ENCODE data around the gene SAMM50. TPM values are rescaled to one million over a fixed set of nuclear protein-coding genes. Genes with fewer than 3 reads are reported as not detected.

Gene SAMM50
- total RNA-seq (10 to 100 TPM; 33.3 to 34.7 TPM), polyA plus RNA-seq (10 to 100 TPM; 70.6 to 72.1 TPM)

- Histone ChIP-seq H3K4me1 (ENCODE audit: insufficient read depth, low read length) (peaks cover 25% of the 10 kb centered on the region), H3K36me3 (ENCODE audit: insufficient read depth, low read length) (no peaks in the 10 kb centered on the region), H3K4me3 (ENCODE audit: low read length in 2 of 2) (peak within 1 kb of the TSS; percentile 76 to 81), H3K27me3 (ENCODE audit: insufficient read depth, low read length) (no peaks in the 10 kb centered on the region), H3K9me3 (ENCODE audit: control insufficient read depth in 1 of 2, low read length in 2 of 2) (no peaks in the 10 kb centered on the region), H3K27ac (ENCODE audit: low read depth, low read length) (peak within 1 kb of the TSS; percentile 63)
- CTCF ChIA-PET (ENCODE audit: partially characterized antibody) = interaction anchor here (1.0 to 2.0 kb wide), 3 partner anchors 10 to 39 kb away, joined by 3 to 12 read pairs (median 6); no protein-coding TSS in a partner anchor
- H3K4me1 Mint-ChIP-seq = peaks cover 29 to 52% (median 37%) of the 10 kb centered on the region in 4 donors
- peaks cover 10 to 12% of the 10 kb centered on the region in 2 donors for H3K36me3 Mint-ChIP-seq
- H3K4me3 Mint-ChIP-seq = peak within 1 kb of the TSS; percentile 90 to 99 (median 98)
- H3K27me3 Mint-ChIP-seq = peaks cover 0 to 3% of the 10 kb centered on the region in 2 donors
- DNase-seq = peak; percentile 86 to 93 (median 89)
- no peaks in the 10 kb centered on the region for H3K9me3 Mint-ChIP-seq
- POLR2A ChIA-PET (ENCODE audit: partially characterized antibody) = interaction anchor here (0.6 to 2.0 kb wide), 11 partner anchors 9 to 713 kb away, joined by 3 to 11 read pairs (median 6); partner anchors contain the start of genes EFCAB6 and PNPLA3
- H3K27ac Mint-ChIP-seq = peak within 1 kb of the TSS; percentile 87 to 98 (median 95)
- intact Hi-C loops (cut with micrococcal nuclease) = loop anchor here (1.0 to 5.0 kb wide), 2 partner anchors 143 to 747 kb away; partner anchors contain the start of genes EFCAB6 and PRR5
Observed at GRCh38 chr22:43955040-43955882, at the start of gene SAMM50. Gene SAMM50, plus strand, starts transcription at chr22:43955442. Its CDS starts 136 bp downstream, at chr22:43955578.

GRCh38 chr22:43905681-43906080, 49.6 kb upstream of the SAMM50 start:
- DNase-seq = no peak
- Mint-ChIP-seq H3K4me3 (no peak overlapping the region), H3K27me3 (peaks cover 18 to 20% of the 10 kb centered on the region in 2 donors), H3K4me1 (no peaks in the 10 kb centered on the region), H3K27ac (no peak overlapping the region), H3K36me3 (no peaks in the 10 kb centered on the region), H3K9me3 (no peaks in the 10 kb centered on the region)
- intact Hi-C loops (cut with micrococcal nuclease) = no loop called here
- no peaks in the 10 kb centered on the region for H3K36me3 ChIP-seq (ENCODE audit: insufficient read depth, low read length)
- no peaks in the 10 kb centered on the region for H3K4me1 ChIP-seq (ENCODE audit: insufficient read depth, low read length)
- no peak overlapping the region for H3K4me3 ChIP-seq (ENCODE audit: low read length in 2 of 2)
- CTCF ChIA-PET (ENCODE audit: partially characterized antibody) = interaction anchor here (1.2 kb wide), 1 partner anchor 21 kb away, joined by 3 read pairs; no protein-coding TSS in a partner anchor
- no peaks in the 10 kb centered on the region for H3K9me3 ChIP-seq (ENCODE audit: control insufficient read depth in 1 of 2, low read length in 2 of 2)
- H3K27ac ChIP-seq (ENCODE audit: low read depth, low read length) = no peak overlapping the region
- POLR2A ChIA-PET (ENCODE audit: partially characterized antibody) = no interaction called here
- no peaks in the 10 kb centered on the region for H3K27me3 ChIP-seq (ENCODE audit: insufficient read depth, low read length)

GRCh38 chr22:43909708-43910107, 45.5 kb upstream of the SAMM50 start:
- no peaks in the 10 kb centered on the region for H3K27me3 ChIP-seq (ENCODE audit: insufficient read depth, low read length)
- no peak overlapping the region for H3K4me3 Mint-ChIP-seq
- ChIA-PET POLR2A (ENCODE audit: partially characterized antibody) (no interaction called here), CTCF (ENCODE audit: partially characterized antibody) (no interaction called here)
- H3K9me3 ChIP-seq (ENCODE audit: control insufficient read depth in 1 of 2, low read length in 2 of 2) = no peaks in the 10 kb centered on the region
- no peaks in the 10 kb centered on the region for H3K4me1 ChIP-seq (ENCODE audit: insufficient read depth, low read length)
- H3K27ac ChIP-seq (ENCODE audit: low read depth, low read length) = no peak overlapping the region
- peaks cover 15 to 17% of the 10 kb centered on the region in 2 donors for H3K27me3 Mint-ChIP-seq
- no peak overlapping the region for H3K4me3 ChIP-seq (ENCODE audit: low read length in 2 of 2)
- H3K4me1 Mint-ChIP-seq = no peaks in the 10 kb centered on the region
- DNase-seq = no peak
- no peaks in the 10 kb centered on the region for H3K9me3 Mint-ChIP-seq
- H3K36me3 ChIP-seq (ENCODE audit: insufficient read depth, low read length) = no peaks in the 10 kb centered on the region
- intact Hi-C loops (cut with micrococcal nuclease) = no loop called here
- H3K27ac Mint-ChIP-seq = no peak overlapping the region
- H3K36me3 Mint-ChIP-seq = no peaks in the 10 kb centered on the region

- Histone ChIP-seq H3K9me3 (ENCODE audit: control insufficient read depth in 1 of 2, low read length in 2 of 2) (no peaks in the 10 kb centered on the region), H3K4me1 (ENCODE audit: insufficient read depth, low read length) (no peaks in the 10 kb centered on the region), H3K36me3 (ENCODE audit: insufficient read depth, low read length) (no peaks in the 10 kb centered on the region), H3K27ac (ENCODE audit: low read depth, low read length) (no peak overlapping the region), H3K27me3 (ENCODE audit: insufficient read depth, low read length) (no peaks in the 10 kb centered on the region), H3K4me3 (ENCODE audit: low read length in 2 of 2) (no peak overlapping the region)
- Mint-ChIP-seq H3K36me3 (no peaks in the 10 kb centered on the region), H3K4me3 (no peak overlapping the region), H3K9me3 (no peaks in the 10 kb centered on the region), H3K27me3 (peaks cover 15 to 17% of the 10 kb centered on the region in 2 donors), H3K27ac (no peak overlapping the region), H3K4me1 (no peaks in the 10 kb centered on the region)
- intact Hi-C loops (cut with micrococcal nuclease) = no loop called here
- ChIA-PET POLR2A (ENCODE audit: partially characterized antibody) (no interaction called here), CTCF (ENCODE audit: partially characterized antibody) (no interaction called here)
- no peak for DNase-seq
Observed at GRCh38 chr22:43910178-43910695, 45.0 kb upstream of the SAMM50 start.

GRCh38 chr22:43911351-43911750, 43.9 kb upstream of the SAMM50 start:
- no peak overlapping the region for H3K4me3 Mint-ChIP-seq
- H3K27me3 Mint-ChIP-seq = peaks cover 15 to 17% of the 10 kb centered on the region in 2 donors
- no peaks in the 10 kb centered on the region for H3K36me3 Mint-ChIP-seq
- Histone ChIP-seq H3K36me3 (ENCODE audit: insufficient read depth, low read length) (no peaks in the 10 kb centered on the region), H3K4me3 (ENCODE audit: low read length in 2 of 2) (no peak overlapping the region), H3K4me1 (ENCODE audit: insufficient read depth, low read length) (no peaks in the 10 kb centered on the region), H3K9me3 (ENCODE audit: control insufficient read depth in 1 of 2, low read length in 2 of 2) (no peaks in the 10 kb centered on the region), H3K27ac (ENCODE audit: low read depth, low read length) (no peak overlapping the region), H3K27me3 (ENCODE audit: insufficient read depth, low read length) (no peaks in the 10 kb centered on the region)
- ChIA-PET CTCF (ENCODE audit: partially characterized antibody) (no interaction called here), POLR2A (ENCODE audit: partially characterized antibody) (no interaction called here)
- H3K9me3 Mint-ChIP-seq = peaks cover 0 to 2% (median 0%) of the 10 kb centered on the region in 8 donors
- H3K4me1 Mint-ChIP-seq = no peaks in the 10 kb centered on the region
- DNase-seq = no peak
- no peak overlapping the region for H3K27ac Mint-ChIP-seq
- intact Hi-C loops (cut with micrococcal nuclease) = no loop called here

GRCh38 chr22:43917521-43917920, 37.7 kb upstream of the SAMM50 start:
- Histone ChIP-seq H3K9me3 (ENCODE audit: control insufficient read depth in 1 of 2, low read length in 2 of 2) (no peaks in the 10 kb centered on the region), H3K36me3 (ENCODE audit: insufficient read depth, low read length) (no peaks in the 10 kb centered on the region), H3K27ac (ENCODE audit: low read depth, low read length) (no peak overlapping the region), H3K4me1 (ENCODE audit: insufficient read depth, low read length) (no peaks in the 10 kb centered on the region), H3K27me3 (ENCODE audit: insufficient read depth, low read length) (no peaks in the 10 kb centered on the region), H3K4me3 (ENCODE audit: low read length in 2 of 2) (no peak overlapping the region)
- ChIA-PET CTCF (ENCODE audit: partially characterized antibody) (no interaction called here), POLR2A (ENCODE audit: partially characterized antibody) (no interaction called here)
- H3K9me3 Mint-ChIP-seq = peaks cover 0 to 3% (median 0%) of the 10 kb centered on the region in 8 donors
- DNase-seq = no peak
- peaks cover 9 to 23% of the 10 kb centered on the region in 2 donors for H3K27me3 Mint-ChIP-seq
- H3K4me3 Mint-ChIP-seq = no peak overlapping the region
- no peak overlapping the region for H3K27ac Mint-ChIP-seq
- no peaks in the 10 kb centered on the region for H3K36me3 Mint-ChIP-seq
- intact Hi-C loops (cut with micrococcal nuclease) = no loop called here
- no peaks in the 10 kb centered on the region for H3K4me1 Mint-ChIP-seq

- POLR2A ChIA-PET (ENCODE audit: partially characterized antibody) = no interaction called here
Observed at GRCh38 chr22:43919106-43919973, 35.9 kb upstream of the SAMM50 start.

More at GRCh38 chr22:43919106-43919973, 35.9 kb upstream of the SAMM50 start:
- Histone ChIP-seq H3K4me1 (ENCODE audit: insufficient read depth, low read length) (no peaks in the 10 kb centered on the region), H3K27me3 (ENCODE audit: insufficient read depth, low read length) (no peaks in the 10 kb centered on the region), H3K9me3 (ENCODE audit: control insufficient read depth in 1 of 2, low read length in 2 of 2) (no peaks in the 10 kb centered on the region), H3K27ac (ENCODE audit: low read depth, low read length) (no peak overlapping the region), H3K36me3 (ENCODE audit: insufficient read depth, low read length) (no peaks in the 10 kb centered on the region), H3K4me3 (ENCODE audit: low read length in 2 of 2) (no peak overlapping the region)
- Mint-ChIP-seq H3K4me3 (no peak overlapping the region), H3K27ac (no peak overlapping the region), H3K4me1 (peaks cover 3 to 10% (median 5%) of the 10 kb centered on the region in 4 donors), H3K9me3 (peaks cover 0 to 3% (median 0%) of the 10 kb centered on the region in 8 donors), H3K27me3 (peaks cover 9 to 25% of the 10 kb centered on the region in 2 donors), H3K36me3 (peaks cover 0 to 1% of the 10 kb centered on the region in 2 donors)
- CTCF ChIA-PET (ENCODE audit: partially characterized antibody) = no interaction called here
- intact Hi-C loops (cut with micrococcal nuclease) = no loop called here
- no peak for DNase-seq

All from CD4-positive, alpha-beta memory T cell (primary cell).